HPDE6-E6E7 (cell line): ENCODE results near the gene NR5A1.
A peak's percentile ranks its signal among the peaks of the same experiment; 100 is the strongest.

ENCODE experiments used
- DNase-seq: peaks from one replicate; pipeline ENCODE4 v3.0.0; 2011; ENCODE audit warnings: missing footprints; ENCODE audit errors: extremely low spot score

Gene NR5A1

GRCh38 chr9:124481115-124481514, 26.1 kb downstream of the NR5A1 start:
- no peak for DNase-seq

DNA sequence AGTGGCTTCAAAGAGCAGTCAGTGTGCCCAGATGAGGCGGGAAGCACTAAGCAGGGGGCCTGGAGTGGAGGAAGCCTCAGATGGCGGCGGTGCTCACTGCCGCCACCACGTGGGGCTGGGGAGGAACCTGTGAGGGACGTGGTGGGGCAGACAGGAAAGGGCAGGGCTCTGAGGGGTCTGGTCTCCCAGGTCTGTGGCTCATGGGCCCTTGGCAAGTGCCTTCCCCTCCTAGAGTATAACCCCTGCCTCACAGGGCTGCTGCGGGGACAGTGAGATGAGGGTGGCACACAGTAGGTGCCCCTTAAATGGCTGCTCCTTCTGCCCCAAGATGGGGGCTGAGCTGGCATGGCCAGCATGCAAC, 26.6 kb downstream of the NR5A1 start:
- DNase-seq = peak; percentile 56

- DNase-seq = no peak
Measured at GRCh38 chr9:124479947-124480620, 27.1 kb downstream of the NR5A1 start.

DNA sequence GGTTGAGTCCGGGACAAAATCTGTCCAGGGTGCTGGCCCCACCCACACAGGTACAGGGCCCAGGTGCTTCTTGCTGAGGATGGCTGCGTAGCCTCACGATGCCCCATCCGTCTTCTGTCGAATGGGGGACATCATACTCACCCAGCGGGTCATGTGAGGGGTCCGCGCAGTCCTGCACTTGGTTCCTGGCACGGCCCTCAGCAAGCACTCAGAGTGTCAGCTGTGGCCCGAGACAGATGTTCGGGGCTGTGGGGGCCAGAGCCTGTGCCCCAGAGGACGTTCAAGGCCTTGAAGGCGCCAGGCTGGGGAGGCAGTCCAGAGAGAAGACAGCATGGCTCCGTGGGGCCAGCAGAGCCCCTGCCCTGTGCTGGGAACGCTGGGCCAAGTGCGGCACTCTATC, 27.8 kb downstream of the NR5A1 start:
- DNase-seq = no peak

DNA sequence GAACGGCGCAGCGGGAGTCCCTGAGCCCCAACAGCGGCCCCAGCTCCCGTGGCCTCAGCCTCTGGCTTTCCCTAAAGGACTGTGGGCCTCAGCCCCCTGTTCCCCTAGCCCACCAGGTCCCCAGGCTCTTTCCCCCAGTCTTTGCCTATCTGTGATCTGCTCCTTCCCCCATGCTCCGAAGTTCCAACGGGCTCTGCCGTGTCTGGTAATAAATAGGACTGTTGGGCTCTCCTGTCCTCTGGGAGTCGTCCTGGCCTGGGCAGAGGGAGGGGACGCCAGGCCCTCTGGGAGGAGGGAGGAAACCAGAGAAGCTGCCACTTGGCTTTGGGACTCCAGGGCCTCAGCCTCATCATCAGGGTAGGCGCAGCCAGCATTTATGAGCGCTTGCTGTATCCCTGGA, 28.8 kb downstream of the NR5A1 start:
- DNase-seq = no peak

- DNase-seq = no peak
Measured at GRCh38 chr9:124477648-124478285, 29.4 kb downstream of the NR5A1 start.

DNA sequence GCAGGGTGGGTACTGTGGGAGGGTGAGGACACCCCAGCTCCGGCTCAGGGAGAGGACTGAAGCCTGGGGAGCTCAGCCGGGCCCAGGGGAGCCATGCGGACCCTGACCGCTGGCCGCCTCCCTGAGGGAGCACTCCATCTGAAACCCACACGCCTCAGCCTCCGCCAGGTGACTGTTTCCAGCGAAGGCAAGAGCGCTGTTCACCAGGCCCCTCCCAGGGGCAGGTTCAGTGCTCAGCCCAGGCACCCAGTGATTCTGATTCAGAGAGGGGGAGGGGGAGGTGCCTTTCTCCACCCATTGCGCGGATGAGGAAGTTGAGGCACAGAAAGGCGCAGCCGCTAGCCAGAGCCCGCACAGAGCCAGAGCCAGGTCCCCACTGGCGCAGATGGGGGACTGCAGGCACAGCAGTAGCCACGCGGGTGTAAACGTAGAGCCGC, 30.0 kb downstream of the NR5A1 start:
- DNase-seq = no peak

GRCh38 chr9:124475868-124476690, 31.1 kb downstream of the NR5A1 start:
- no peak for DNase-seq

DNA sequence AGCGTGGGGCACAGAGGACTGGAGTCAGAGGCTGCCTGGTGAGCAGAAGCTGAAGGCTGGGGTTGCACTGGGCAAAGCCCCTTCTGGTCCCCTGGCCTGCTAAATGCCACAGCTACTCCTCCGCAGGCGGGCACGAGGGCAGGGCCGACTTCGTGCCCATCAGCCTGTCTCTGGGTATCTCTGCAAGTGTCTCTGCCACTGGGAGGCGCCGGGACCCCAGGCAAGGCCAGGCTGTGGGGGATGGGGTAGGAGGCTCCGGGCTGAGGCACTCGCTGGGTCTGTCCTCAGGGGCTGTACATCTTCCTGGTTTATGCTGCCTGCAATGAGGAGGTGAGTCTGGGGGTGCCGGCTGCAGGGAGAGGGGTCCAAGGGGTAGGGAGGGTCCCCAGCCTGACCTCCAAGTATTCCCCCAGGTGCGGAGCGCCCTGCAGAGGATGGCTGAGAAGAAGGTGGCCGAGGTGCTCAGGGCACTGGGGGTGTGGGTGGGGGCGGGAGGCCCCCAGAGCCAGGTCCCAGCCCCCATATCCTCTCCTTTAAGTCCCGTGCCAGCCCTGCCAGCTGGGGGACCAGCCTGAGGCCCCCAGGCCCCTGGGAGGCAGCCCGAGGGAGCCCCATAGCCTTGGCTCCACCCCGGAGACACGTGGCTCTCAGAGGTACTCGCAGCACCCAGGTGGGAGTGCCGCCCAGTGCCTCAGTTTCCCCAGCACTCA, 31.9 kb downstream of the NR5A1 start:
- no peak for DNase-seq

GRCh38 chr9:124474151-124474550, 33.0 kb downstream of the NR5A1 start:
- no peak for DNase-seq

- DNase-seq = no peak
Measured at GRCh38 chr9:124473310-124473709, 33.9 kb downstream of the NR5A1 start.

GRCh38 chr9:124472770-124473169, 34.4 kb downstream of the NR5A1 start:
- DNase-seq = no peak

GRCh38 chr9:124471761-124472160, 35.4 kb downstream of the NR5A1 start:
- DNase-seq = no peak

- DNase-seq = no peak
Measured at GRCh38 chr9:124470726-124471125, 36.5 kb downstream of the NR5A1 start.

GRCh38 chr9:124470306-124470705, 36.9 kb downstream of the NR5A1 start:
- DNase-seq = no peak

GRCh38 chr9:124469011-124469832, 38.0 kb downstream of the NR5A1 start:
- DNase-seq = no peak

GRCh38 chr9:124468061-124468740, 39.0 kb downstream of the NR5A1 start:
- no peak for DNase-seq

GRCh38 chr9:124467410-124468060, 39.7 kb downstream of the NR5A1 start:
- DNase-seq = no peak

- no peak for DNase-seq
Measured at GRCh38 chr9:124465736-124466135, 41.5 kb downstream of the NR5A1 start.

- no peak for DNase-seq
Measured at GRCh38 chr9:124462739-124463138, 44.5 kb downstream of the NR5A1 start.
